Activated CD4-positive, CD25-positive, alpha-beta regulatory T cell treated with anti-CD3 and anti-CD28 coated beads, Interleukin-2, amount 50 U/mL, for 24 hours (primary cell): ENCODE data around the gene LAMA3.
A peak's percentile ranks its signal among the peaks of the same experiment; 100 is the strongest.

Source experiments
- ATAC-seq, 2 donors: fragments of 150-1000 bp; cut with Tn5 transposase; one replicate each; pipeline ENCODE4 v1.10.0; 2021; ENCODE audit warnings: mild to moderate bottlenecking in 1 of 2, moderate library complexity in 1 of 2

The LAMA3 gene

DNA sequence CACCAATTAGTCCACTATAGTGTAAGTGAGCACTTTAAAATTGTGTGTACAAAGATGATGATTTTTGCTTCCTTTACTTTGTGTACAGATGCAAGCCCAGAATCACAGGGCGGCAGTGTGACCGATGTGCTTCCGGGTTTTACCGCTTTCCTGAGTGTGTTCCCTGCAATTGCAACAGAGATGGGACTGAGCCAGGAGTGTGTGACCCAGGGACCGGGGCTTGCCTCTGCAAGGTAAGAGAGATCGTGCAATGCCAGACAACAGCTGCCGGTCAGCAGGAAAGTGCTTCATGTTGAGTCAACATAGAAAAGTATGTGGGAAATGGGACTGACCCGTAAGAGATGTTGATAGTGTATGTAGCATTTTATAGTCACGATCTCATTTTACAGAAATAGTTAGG, 168.5 kb downstream of the LAMA3 start:
- ATAC-seq, result no peak

DNA sequence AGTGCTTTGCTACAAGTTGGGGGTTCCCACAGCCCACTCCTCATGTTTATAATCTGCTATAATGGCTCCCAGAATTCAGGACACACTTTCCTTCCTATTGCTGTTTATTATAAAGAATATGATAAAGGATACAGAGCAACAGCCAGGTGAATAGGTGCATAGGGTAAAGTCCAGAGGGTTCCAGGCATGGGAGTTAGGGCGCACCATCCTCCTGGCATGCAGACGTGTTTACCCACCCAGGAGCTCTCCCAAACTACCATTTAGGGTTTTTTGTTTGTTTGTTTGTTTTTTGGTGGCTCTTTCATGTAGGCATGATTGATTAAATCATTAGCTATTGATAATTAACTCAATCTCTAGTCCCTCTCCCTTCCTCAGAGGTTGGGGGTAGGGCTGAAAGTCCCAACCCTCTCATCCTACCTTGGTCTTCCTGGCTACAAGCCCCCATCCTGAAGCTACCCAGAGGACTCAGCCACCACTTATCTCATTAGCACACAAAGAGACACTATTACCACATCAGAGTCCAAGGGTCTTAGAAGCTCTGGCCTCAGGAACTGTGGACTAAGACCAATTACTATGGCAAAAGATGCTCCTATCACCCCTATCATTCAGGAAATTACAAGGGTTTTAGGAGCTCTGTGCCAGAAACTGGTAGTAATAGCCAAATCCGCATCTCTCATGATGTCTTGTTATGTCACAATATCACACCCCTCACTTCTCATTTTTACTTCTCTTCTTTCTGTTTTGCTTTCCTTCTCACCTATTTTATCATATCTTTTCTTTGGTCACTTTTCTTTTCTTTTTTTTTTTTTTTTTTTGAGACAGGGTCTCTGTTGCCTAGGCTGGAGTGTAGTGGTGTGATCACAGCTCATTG, 170.4 kb downstream of the LAMA3 start:
- peak in 1 of 2 donors; percentile 19 for ATAC-seq

DNA sequence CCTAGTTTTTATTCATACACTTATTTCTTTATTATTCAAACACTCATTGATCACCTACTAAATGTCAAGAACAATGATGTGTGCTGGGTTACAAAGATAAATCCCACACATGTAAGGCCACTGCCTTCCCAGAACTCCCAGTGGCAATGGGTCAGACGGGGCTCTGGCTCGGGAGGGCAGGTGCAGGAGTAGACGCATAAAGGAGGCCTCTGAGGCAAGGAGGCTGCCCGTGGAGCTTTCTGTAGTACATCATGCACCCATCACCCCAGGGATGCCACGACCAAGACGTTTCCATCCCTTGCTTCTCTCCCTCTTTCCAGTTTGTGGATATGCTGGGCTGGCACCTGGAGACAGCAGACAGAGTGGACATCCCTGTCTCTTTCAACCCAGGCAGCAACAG, 172.1 kb downstream of the LAMA3 start:
- ATAC-seq, result no peak

DNA sequence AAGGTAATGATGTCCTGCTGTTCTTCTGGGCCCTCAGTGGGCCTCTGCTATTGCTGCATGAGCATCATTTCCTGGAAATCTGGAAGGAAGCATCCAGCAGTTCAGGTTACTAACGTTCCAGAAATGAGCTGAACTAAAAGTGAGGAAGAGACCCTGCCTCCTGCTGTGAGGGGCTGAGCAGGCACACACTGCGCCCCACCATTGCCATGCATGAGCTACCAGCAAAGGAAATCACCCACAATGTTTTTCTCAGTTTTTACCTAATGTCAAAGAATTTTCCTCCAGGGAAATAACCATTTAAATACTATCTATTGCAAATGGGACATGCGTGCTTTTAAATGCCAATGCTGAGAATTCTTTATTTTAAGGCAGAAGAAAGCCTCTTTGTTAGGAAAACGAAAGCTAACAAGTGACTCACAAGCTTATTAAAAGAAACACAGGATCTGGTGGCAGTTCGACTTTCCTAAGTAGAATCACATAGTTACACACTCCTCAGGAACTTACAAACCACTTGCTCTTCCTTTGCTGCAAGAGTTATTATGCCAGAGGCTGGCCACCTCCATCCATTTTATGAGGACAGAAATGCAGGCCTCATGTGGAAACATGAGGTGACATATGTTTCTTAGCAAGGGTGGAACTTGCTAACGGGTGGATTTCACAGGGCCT, 172.7 kb downstream of the LAMA3 start:
- ATAC-seq, result no peak

DNA sequence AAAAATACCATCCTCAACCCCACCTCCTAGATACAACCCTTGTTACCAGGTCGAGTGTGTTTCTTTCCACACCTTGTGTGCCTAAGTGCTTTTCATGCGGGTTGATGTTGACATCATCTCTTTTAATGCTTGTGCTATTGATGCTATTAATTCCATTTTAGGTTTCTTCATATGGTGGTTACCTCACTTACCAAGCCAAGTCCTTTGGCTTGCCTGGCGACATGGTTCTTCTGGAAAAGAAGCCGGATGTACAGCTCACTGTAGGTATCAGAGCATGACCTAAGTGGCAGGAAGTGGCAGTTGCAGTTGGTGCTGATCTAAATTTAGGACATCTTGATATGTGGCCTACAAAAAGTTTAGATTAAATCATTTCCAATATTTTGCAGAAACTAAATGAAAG, 175.4 kb downstream of the LAMA3 start:
- ATAC-seq, result peak; percentile 61 to 73

DNA sequence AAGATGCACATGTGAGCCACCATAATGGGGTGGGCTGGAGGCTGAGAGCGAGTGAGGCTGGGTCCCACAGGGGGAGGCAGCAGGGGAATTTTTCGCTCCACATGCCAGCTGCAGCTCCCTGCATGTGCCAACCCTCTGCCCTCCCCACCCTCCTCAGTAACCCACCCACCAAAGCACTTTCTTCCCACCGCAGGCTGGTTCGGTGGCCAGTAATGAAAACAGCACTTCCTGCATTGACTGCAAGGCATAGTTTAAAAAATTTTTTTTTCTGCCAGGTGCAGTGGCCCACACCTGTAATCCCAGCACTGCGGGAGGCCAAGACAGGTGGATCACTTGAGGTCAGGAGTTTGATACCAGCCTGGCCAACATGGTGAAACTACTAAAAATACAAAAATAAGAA, 177.8 kb downstream of the LAMA3 start:
- ATAC-seq, result no peak

DNA sequence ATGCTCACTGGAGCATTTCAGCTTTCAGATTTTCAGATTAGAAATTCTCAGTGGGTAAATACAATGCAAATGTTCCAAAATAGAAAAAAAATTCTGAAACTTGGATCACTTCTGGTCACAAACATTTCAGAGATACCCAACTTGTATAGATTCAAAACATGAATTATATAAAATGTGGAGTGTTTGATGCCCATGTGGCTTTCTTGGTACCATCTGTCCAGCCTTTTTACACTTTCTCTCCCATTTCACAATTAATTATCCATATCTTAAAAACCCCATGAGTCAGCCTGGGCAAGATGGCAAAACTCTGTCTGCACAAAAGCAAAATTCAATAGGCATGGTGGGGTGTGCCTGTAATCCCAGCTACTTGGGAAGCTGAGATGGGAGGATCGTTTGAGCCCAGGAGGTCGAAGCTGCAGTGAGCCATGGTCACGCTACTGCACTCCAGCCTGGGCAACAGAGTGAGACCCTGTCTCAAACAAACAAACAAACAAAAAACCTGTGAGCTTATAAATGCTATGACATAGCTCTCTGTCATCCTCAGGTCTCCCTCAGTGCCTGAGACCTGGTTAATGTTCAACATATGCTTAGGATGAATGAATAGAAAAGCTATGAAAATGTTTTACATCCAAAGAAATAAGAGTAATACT, 179.0 kb downstream of the LAMA3 start:
- no peak for ATAC-seq

DNA sequence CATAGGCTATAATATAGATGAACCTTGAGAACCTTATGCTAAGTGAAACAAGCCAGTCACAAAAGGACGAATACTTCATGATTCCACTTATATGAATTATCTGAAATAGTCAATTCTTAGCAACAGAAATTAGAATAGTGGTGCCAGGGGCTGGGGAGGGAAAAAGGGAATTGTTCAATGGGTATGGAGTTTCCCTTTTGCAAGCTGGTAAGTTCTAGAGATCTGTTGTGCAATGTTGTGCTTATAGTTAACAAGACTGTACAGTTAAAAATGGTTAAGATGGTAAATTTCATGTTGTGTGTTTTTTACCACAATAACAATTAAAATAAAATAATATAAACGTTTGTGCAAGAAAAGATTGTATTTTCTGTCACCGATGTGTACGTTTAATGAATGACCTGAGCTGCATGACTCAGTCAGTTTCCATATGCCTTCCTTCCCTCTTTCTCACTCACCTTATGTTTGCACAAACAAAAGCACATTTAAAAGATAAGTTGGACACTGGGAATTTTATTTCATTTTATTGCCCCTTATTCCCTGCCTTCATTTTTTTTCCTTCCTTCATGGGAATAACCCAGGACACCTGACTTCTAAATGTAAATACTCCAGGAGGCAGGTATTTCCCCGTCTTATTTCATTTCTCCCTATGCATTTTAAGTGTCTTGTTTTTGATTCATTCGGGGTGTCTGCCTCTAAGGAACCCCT, 181.6 kb downstream of the LAMA3 start:
- ATAC-seq, result no peak

DNA sequence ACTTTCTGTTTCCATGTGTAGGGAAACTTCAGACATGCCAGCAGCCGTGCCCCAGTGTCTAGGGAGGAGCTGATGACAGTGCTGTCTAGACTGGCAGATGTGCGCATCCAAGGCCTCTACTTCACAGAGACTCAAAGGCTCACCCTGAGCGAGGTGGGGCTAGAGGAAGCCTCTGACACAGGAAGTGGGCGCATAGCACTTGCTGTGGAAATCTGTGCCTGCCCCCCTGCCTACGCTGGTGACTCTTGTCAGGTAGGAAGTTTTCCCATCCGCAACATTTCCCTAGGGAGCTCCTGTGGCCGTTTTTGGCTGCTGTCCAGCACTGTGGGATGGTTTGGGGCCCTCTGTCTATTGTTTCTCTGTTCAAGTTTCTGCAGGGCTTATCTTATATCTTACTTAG, 182.2 kb downstream of the LAMA3 start:
- ATAC-seq, result peak; percentile 83 to 89

DNA sequence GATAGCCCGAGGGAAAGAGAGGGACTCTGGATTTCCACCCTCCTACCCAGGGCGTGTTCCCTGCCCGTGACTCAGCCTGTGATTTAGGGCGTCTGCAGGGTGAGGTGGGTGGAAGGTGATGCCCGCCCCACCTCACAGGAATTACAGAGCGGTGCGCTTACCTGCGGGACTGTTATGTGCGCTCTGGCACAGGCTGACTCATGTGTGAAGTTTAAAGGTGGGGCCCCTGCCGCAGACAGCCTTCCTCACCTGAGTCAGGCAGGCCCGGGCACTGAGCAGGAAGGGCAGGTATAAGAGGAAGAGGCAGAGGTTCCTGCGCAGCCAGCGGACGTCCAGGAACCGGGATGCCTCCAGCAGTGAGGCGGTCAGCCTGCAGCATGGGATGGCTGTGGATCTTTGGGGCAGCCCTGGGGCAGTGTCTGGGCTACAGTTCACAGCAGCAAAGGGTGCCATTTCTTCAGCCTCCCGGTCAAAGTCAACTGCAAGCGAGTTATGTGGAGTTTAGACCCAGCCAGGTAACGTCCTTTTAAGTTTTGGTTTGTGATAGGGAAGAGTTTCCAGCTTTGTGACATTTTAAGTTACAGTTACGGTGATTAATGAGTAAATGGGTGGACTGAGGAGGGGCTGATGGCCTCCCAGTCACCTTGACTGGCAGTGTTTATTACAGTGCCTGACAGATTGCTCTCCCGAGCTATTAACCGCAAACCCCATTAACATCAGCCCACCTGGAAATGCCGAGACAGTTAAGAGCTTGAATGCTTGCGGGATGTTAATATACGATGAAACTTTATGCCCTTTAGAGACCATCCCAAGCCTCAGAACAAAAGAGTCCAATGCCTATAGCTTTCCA, 183.7 kb downstream of the LAMA3 start:
- ATAC-seq, result peak in 1 of 2 donors; percentile 12

DNA sequence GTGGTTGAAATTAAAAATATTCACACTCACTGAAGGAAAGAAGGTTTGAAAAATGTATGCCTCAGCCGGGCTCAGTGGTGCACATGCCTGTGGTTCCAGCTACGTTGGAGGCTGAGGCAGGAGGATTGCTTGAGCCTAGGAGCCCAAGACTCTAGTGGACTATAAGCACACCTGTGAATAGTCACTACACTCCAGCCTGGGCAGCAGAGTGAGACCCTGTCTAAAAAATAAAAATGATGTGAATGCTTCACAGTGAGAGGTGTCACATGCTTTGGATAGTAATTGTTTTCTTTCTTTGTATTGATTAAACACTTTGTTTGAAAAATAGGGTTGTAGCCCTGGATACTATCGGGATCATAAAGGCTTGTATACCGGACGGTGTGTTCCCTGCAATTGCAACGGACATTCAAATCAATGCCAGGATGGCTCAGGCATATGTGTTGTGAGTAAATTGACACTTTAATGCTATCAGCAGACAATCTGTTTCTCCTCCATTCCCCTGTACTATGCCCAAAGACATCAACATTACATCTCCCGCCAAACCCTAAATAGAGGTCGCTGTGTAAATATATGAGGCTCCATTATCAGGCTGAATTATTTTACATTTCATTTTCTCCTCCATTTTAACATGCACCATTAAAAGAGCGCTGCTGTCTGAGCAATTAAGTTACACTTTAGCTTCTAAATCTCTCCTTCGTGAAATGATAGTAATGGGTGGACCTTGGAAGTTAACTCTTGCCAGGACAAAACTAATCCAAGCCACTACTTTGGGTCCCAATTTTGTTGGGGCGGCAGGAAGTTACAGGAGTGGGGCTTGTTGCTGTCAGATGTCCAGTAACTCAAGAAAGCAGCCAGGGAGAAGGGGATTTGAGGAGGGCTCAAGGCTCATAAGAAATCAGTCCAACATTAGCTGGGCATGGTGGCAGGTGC, 187.0 kb downstream of the LAMA3 start:
- ATAC-seq, result no peak

DNA sequence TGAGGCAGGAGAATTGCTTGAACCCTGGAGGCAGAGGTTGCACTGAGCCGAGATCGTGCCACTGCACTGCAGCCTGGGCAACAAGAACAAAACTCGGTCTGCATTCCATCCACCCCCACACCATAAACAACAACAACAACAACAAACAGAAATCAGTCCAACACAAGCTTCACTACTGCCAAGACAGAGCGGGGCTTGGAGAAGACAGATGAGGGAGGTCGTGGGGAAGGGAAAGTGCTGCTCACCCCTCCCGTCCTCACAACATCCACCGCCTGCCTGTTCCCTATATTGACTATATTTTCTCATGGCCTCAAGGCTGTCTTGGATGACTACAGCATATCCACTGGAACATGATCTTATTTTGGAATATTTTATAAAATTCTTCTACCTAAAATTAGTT, 187.7 kb downstream of the LAMA3 start:
- no peak for ATAC-seq

DNA sequence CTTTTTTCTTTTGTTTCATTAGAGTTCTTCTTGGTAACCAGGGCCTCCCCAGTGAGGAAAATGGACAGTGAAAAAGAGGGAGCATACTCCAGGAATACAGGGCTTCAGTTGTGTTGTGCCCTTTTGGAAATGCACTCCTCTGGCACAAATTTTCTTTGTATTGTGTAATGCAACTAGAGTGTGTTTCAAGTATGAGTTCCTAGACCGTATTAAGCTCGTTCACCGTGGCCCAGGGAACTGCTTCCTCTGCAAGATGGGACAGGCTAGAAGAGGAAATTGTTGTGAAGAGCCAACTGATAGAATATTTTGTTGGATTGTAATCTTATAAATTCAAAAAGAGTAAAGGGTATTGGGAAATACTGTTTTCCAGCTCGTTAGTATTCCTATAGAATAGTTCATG, 188.1 kb downstream of the LAMA3 start:
- ATAC-seq, result no peak

DNA sequence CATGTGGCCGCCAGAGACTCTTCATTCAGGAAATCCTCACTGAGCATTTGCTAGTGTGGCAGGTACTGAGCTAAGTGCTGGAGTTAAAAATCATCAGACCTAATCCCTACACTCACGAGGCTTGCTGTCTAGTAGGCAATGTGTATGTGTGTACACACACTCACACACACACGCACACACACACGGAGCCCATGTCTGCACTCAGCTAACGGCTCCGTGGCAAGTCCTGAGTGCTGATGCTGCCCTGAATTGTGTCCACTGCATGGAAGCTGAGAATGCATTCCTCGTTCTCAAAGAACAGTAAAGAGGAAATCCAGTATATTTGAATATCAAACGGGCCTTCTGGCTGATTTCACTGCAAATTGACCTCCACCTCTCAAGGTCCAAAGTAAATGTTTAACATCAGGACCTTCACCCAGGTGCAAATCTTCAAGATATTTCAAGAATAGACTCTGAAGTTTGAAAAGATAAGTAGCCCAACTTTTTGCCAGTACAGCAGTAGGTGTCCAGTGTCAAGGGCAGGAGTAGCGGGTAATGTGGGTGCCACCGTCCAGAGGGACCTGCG, 189.2 kb downstream of the LAMA3 start:
- no peak for ATAC-seq

DNA sequence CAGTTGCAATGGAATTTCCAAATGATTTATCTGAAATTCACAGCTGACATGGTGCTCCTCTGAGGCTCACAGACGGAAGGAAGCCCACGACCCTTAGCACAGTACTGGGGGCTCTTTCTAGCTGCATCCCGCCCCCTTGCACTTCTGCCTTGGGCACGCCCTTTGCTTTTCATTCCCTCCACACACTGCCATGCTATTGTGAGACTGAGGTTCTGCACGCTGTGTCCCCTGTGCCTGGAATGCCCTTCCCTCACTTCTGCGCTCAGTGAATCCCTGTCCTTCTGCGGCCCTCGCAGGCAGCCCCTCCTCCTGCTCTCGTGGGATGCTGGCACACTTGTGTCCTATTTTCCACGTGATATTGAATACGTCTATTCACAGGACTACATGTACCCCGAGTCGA, 189.9 kb downstream of the LAMA3 start:
- no peak for ATAC-seq

DNA sequence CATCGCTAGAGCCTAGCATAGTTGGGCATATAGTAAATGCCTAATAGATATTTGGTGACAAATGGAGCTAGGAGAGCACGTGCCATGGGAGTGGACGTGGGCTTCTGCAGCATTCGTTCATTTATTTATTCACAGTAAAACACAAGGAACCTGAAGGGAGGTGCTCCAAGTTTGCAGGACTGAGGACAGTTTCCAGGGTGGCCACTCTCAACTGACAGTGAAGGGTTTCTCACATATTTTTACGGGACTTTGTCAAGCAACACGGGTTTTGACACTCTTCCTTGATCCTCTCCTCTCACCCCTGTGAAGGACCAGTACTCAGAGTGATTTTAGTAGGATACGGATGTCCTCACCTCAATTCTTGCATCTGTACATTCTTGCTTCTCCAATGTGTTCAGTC, 190.3 kb downstream of the LAMA3 start:
- no peak for ATAC-seq

DNA sequence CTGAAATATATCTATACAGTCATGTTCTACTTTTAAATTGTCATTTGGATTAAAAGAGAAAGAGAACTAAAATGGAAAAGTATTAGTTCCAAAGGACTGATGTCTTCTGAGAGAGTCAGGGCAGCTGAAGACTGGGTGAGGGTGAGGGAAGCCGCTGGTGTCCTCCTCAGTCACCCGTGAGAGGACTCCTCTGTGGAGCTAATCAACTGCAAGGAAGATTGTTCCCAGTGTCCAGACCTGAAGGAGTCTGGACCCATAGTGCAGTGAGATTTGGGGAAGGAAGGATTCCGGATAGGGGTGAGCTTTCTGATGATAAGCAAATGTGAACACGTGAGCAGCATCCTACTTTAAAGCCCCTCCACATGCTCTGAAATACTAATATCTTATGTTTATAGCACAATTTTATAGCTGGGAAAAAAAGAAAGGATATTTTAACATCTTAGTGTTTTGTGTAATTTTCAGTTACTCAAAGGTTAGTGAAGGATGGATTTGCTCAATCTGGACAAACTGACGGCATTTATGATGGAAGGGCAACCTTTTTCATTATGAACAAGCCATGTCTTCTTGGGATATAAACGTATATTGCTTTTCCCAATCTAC, 190.8 kb downstream of the LAMA3 start:
- no peak for ATAC-seq

DNA sequence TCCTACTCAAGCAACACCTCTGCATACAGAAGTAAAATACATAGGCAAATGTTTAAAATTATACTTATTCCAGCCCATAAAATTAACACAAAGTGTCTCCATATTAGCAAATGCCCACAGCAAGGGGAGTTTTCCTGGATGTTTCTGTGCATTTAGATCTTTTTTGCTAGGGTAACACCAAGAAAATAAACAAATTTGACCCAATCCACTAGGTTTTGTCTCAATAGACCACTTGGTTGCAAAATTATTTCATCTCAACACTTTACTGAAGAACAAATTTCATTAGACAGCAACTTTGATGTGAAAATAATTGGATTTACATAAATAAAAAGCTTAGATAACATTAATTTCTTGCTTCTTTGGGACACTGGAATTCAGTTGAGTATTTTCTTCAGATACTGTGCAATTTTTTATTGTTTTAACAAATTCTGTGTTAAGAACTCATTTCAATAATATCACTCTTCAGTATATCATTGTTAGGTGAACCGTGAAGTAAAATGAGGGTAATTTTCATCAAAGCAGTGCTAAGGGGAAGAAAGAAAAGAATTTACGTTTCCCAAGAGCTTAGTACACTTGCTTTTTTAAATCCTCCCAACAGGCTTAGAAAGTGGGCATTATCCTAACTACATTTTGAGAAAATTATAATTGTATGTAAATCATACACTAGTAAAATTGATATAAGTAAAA, 191.8 kb downstream of the LAMA3 start:
- no peak for ATAC-seq

DNA sequence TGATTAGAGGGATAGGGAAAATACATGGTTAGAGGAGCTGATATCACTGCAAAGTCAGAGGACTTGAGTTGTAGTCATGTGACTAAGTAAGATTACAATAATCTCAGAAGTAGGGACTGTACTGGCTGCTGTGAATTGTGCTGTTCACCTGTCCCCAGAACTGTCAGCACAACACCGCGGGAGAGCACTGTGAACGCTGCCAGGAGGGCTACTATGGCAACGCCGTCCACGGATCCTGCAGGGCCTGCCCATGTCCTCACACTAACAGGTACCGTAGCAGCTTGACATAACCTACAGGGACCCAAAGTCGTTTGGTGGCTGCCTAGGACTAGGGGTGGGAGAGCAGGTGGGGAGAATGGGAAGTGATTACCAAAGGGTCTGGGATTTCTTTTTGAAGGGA, 192.5 kb downstream of the LAMA3 start:
- no peak for ATAC-seq
